ENCODE measurements around the gene OR52I1.

The OR52I1 gene

DNA sequence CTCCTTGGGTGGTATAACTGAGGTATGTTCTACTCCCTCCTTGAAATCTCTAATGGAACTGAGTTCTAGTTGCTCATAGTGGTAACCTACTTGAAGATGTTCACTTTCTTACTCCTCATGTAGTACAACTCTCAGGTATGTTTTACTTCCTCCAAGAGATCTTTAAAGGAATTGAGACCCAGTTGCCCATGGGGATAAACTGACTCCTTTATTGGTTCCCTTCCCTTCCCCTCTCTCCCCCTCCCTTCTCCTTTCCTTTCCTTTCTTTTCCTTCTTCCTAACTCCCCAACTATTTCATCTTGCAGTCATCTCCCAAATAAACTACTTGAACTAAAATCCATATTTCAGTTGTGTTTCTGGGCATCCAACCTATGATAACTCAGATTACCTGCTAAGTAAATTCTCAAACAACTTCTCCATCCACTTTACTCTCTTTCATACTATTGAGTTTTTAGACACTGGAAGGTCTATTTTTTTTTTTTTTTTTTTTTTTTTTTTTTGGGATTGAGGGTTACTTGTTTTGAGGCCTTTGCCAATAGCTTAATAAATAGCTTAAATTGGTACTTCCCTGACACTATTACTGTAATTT is 22.1 kb downstream of the OR52I1 start:
- no peak for DNase-seq

DNA sequence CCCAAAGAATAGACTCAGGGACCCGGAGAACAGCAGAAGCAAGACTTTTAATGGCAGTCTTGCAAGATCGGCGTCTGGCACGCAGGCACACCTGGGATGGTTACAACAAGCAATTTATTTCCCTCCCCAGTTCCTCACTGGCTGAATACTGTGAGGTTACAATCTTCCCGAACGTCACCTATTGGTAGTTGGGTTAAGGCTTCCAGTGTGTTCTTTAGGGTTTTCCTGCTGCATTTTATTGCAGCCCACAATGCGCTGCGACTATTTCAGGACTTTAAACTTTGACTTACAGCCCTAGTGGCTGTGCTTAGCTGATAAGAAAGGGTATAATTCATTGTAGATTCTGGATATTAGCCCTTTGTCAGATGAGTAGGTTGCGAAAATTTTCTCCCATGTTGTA is 25.7 kb downstream of the OR52I1 start:
- DNase-seq: no peak

DNA sequence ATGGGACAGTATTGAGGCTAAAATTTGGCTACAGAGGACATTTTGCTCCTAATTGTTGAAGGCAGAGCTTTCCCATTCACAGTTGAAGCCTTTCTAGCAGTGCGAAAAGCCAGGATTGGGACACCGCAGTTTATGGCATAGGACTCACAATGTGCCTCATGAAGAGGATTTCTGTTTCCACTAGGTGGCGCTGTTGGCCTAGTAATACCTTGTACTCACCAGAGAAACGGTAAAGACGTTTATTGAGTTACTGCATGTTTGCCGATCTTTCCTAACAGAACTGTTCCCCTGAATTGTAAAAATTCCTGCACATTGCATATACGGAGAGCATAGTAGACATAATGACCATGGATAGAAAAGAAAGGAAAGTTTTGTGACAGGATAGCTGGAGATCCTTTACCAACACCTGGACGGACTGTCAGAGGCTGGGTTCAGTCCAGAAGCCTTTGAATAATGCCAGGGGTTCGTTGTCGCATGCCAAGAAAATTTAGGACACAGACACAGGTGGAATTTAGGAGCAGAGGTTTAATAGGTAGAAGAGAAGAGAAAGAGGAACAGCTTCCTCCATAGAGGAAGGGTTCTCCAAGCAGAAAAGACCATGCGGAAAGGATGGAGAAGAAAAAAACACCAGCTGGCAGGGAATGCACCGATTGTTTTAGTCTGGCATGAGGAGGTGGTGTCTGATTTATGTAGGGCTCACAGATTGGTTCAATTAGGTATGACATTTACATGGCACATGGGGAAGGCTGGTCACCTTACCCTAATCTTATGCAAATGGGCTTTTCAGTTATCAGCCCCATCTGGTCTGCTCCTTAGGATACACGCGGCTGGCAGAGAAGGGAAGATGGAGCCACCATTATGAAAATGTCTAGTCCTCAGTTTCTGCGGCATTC is 32.6 kb downstream of the OR52I1 start:
- DNase-seq: peak; percentile 49

DNA sequence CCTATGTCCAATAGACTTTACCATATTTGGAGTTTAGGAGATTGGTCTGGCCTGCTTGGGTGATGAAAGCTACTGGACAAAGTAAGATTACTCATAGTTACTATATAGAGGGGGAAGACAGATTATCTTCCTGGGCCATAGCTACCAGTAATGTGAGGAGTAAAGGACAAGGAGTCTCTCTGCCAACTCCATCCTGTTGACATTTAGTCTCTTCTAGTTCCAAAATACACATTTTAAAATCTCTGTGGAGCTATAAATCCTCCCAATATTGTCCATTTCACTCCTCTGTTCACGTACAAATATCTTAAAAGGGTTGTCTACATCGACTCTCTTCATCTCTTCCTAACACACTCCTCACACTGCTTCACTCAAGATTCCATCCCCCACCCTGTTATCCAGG is 42.3 kb downstream of the OR52I1 start:
- DNase-seq: no peak

DNA sequence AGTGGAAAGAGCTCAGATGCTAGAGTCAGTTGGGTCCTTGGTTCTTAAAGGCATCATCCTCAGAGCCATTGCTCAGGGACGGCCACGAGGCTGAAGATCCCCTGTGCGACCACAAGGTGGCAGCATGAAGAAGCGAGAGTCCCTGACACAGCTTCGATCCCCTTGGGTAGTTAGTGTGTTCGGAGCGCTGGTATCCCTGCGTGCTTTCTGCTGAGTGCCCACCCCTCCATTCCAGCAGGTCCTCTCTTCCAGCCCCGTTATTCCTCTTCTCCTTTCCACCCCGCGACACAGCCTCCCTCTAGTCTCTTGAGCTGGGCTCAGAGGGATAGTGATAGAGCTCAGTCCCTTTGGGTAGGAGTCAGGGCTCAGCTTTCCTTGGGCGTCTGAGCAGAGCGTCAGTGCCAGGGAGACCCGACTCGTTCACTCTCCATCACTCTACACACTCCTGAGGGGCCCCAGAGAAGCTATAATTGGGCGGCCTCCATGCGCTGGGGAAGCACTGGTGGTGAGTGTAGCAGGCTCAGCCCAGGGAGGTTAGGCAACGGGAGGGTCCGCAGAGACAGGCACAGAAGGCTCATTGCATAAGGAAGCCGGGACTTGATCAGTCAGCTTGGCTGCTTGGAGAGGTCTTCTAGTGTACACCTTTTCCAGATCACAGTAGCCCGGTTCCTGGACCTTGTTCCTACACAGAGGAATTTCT is 43.3 kb downstream of the OR52I1 start, which contains the start of gene OR51D1:
OR51D1 (plus strand) TSS at position 516 of the 700 bp plus-strand sequence. CDS start 2,314 bp downstream, outside the sequence.
- peak; percentile 82 for DNase-seq

DNA sequence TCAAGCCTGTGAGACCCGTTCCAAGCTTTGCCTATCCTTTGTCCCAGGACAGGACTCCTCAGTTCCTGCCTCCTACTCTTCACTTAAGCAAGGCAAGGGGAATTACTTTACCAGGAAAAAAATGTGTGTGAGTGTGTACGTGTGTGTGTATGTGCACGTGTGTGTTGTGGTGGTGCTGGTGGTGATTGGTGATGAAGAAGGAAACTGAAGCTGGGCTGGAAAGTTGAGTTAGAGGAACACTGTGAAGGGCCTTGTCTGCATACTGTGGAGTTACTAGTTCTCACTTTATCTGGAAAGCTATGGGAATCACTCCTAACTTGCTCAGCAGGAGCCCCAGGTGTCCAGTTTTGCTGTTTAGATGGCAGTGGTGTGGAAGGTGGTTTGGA is 43.8 kb downstream of the OR52I1 start:
- no peak for DNase-seq

DNA sequence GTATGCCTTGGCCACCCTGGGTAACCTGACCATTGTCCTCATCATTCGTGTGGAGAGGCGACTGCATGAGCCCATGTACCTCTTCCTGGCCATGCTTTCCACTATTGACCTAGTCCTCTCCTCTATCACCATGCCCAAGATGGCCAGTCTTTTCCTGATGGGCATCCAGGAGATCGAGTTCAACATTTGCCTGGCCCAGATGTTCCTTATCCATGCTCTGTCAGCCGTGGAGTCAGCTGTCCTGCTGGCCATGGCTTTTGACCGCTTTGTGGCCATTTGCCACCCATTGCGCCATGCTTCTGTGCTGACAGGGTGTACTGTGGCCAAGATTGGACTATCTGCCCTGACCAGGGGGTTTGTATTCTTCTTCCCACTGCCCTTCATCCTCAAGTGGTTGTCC is 46.1 kb downstream of the OR52I1 start:
- no peak for DNase-seq

DNA sequence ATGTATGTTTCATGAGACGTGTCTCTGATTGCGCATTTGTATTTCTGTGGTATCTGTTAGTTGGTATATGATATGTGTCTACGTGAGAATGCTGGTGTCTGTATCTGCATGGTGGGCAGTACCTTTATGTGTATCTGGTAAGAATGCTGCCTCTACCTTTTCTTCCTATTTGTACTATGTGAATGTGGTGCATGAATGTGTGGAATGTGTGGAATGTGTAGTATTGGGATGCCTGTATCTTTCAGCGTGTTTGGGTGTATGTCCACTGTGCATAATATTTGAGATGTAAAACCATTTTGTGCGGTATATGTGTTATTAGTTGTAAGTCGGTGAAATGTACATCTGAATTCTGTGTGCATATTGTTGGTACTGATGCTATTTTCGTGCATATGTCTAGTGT is 47.7 kb downstream of the OR52I1 start:
- no peak for DNase-seq

DNA sequence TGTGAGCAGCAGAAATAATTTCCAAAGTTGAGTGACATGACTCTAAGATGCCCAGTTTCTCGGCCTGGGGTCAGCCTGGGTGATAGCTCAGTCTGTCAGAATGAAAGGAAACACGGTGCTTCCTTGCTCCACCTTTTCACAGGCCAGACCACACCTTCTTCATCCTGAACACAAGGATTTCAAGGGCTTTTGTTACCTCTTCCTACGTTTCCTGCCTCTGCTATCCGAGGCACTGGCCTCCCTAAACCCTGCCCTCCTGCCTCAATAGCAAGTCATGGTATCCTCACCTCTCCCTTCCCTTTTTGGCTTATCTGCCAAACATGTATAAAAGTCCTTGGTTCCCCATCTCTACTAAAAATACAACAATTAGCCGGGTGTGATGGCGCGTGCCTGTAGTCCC is 48.2 kb downstream of the OR52I1 start:
- no peak for DNase-seq

DNA sequence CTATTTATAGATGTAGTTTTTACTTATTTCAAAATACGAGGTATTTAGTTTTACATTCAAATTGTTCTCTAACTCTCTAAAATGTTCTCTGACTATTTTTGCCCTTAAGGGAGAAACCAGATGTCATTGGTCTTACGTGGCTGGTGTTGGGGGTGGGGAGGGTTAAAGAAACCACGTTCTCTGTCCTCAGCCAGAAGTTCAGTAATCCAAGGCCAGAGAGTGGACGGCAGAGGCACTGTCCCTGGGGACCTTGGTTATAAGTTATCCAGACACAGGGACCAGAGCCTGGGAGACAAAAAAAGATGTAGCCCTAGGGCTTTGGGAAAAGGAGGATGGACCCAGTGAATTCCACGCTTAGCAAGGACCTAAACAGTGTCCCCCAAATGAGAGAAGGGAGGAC is 49.2 kb downstream of the OR52I1 start:
- no peak for DNase-seq

DNA sequence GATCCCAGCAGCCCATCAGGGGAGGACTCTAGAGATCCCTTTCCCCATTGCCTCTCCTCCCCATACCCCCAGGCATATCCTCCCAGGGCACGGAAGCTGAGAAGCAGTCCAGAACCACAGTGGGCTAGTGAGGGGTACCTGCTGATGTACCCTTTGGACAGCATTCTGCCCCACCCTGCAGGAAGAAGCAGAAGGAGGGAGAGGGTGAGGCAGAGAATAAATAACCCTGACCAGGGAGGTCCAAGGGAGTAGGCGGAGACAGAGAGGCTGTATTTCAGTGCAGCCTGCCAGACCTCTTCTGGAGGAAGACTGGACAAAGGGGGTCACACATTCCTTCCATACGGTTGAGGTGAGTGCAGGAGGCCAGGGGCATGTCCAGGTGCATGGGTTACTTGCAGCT is 49.8 kb downstream of the OR52I1 start, which contains the start of gene OR51E1:
OR51E1 (plus strand) TSS at position 301 of the 400 bp plus-strand sequence. CDS start 8,545 bp downstream, outside the sequence.
- DNase-seq: no peak

DNA sequence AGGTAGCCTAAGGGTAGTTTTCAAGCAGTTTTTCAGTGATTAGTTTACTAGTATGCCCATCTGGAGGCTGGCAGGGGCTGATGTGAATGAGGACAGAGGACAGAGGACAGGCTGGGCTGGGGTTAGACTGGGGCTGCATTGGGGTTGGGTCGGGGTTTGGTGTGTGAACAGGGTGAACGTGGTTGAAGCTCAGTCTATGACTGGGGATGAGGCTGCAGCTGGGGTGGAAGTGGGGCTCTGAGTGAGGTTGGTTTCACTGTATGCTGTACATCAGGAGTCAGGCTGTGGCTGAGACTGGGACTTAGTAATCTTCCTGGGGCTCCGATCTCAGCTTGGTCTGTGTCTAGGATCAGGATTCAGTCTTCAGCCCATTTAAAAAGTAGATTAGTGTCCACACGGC is 50.4 kb downstream of the OR52I1 start:
- DNase-seq: no peak
